ENCODE data around the gene MAP1S.

DNA sequence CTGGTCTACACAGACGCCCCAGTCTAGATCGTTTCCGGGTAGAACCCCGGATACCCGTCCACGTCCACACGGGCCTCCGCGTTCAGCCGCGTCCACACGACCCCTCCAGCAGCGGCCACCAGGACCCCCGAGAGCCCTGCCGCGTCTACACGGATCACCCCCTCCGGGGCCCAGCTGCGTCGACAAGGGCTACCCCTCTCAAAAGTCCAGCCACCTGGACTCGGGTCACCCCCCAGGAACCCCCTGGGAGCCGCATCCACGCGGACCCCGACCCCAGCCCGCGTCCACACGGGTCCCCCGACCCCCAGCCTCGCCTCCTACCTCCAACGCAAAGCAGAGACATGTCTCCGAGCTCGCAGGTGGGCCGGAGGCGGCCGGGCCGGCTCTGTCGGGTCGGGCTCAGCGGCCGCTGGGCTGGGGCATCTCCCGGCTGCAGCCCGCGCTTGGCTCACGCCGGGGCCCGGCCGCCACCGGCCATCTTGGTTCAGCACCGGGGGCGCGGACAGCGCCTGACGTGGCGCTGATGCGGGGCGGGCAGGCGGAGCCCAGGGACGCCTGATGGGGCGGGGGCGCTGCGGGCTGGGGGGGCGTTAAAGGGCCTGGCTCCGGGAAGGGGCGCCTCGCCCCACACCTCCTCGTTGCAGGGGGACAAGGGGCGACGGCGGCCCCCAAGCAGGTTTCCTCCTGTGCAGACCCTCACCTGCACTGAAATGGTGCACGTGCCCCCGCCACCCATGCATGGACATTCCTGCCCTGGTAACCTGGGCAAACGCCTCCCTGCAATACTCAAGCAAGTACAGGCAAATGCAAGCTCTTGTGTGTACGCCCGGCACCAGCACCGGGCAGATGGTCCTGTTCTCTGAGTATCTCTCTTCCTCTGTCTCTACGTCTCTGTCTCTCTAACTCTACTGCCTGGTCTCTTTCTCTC, 31.2 kb upstream of the MAP1S start, which contains the start of gene UNC13A:
- TF ChIP-seq, protein P1, sequence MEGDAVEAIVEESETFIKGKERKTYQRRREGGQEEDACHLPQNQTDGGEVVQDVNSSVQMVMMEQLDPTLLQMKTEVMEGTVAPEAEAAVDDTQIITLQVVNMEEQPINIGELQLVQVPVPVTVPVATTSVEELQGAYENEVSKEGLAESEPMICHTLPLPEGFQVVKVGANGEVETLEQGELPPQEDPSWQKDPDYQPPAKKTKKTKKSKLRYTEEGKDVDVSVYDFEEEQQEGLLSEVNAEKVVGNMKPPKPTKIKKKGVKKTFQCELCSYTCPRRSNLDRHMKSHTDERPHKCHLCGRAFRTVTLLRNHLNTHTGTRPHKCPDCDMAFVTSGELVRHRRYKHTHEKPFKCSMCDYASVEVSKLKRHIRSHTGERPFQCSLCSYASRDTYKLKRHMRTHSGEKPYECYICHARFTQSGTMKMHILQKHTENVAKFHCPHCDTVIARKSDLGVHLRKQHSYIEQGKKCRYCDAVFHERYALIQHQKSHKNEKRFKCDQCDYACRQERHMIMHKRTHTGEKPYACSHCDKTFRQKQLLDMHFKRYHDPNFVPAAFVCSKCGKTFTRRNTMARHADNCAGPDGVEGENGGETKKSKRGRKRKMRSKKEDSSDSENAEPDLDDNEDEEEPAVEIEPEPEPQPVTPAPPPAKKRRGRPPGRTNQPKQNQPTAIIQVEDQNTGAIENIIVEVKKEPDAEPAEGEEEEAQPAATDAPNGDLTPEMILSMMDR (IDR thresholded peaks at IDR 0.05; ENCODE audit: low read depth, low read length): no peak
- TF ChIP-seq POLR2A (IDR thresholded peaks at IDR 0.05; ENCODE audit: extremely low read depth, insufficient read length): no peak
- no peak for TF ChIP-seq MAX (IDR thresholded peaks at IDR 0.05; ENCODE audit: low read depth, low read length)
- TF ChIP-seq MYC (IDR thresholded peaks at IDR 0.05; ENCODE audit: low read depth, low read length): no peak
